ENCODE measurements around the gene MUC4.
A peak's percentile ranks its signal among the peaks of the same experiment; 100 is the strongest.

MUC4 gene

DNA sequence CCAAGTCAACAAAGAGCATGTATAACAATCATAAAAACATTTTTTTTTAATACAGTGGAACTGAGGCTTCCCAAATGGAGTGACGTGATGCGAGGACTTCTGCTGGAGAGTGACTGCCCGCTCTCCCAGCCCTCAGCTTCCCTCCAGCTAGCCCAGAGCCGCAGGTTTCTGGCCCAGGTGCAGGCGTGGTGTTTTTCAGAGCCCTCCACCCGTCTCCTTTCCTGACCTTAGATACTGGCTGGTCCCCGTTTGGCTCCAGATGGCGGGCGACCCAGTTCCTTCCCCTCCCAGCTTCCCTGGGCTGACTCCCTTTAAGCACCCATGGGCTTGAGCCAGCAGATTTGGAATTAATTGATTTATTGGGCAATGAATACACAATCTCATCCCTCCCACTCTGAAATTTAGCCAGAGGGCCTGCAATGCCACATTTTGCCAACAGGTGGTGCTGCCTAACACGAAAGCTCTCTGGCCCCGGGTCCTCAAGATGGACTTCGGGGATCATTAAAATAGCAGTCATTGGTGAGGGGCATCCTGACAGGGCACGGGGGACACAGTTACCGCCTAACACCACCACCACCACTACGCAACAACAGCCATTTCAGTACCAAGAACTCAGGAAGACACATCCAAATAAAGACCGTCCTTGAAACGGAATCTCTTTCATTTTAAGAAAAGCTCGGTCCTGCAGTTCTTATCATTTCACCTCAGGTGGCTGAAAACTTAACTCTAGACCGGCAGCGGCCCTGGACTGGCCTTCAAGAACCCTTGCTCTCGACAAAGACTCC, 47.5 kb upstream of the MUC4 start:
- peak; percentile 59 for ATAC-seq
- TF ChIP-seq OSR1 (CRISPR knock-in tag; IDR thresholded peaks at IDR 0.05) (no peak), ISL1 (CRISPR knock-in tag; IDR thresholded peaks at IDR 0.05) (no peak), SNAI2 (CRISPR knock-in tag; IDR thresholded peaks at IDR 0.05) (no peak), PPARA (CRISPR knock-in tag; IDR thresholded peaks at IDR 0.05; ENCODE audit: borderline replicate concordance) (no peak), ZFP3 (CRISPR knock-in tag; IDR thresholded peaks at IDR 0.05) (no peak)
- TF ChIP-seq, protein P1, sequence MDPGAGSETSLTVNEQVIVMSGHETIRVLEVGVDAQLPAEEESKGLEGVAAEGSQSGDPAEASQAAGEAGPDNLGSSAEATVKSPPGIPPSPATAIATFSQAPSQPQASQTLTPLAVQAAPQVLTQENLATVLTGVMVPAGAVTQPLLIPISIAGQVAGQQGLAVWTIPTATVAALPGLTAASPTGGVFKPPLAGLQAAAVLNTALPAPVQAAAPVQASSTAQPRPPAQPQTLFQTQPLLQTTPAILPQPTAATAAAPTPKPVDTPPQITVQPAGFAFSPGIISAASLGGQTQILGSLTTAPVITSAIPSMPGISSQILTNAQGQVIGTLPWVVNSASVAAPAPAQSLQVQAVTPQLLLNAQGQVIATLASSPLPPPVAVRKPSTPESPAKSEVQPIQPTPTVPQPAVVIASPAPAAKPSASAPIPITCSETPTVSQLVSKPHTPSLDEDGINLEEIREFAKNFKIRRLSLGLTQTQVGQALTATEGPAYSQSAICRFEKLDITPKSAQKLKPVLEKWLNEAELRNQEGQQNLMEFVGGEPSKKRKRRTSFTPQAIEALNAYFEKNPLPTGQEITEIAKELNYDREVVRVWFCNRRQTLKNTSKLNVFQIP (CRISPR knock-in tag; IDR thresholded peaks at IDR 0.05; ENCODE audit: borderline replicate concordance, low read depth): no peak

DNA sequence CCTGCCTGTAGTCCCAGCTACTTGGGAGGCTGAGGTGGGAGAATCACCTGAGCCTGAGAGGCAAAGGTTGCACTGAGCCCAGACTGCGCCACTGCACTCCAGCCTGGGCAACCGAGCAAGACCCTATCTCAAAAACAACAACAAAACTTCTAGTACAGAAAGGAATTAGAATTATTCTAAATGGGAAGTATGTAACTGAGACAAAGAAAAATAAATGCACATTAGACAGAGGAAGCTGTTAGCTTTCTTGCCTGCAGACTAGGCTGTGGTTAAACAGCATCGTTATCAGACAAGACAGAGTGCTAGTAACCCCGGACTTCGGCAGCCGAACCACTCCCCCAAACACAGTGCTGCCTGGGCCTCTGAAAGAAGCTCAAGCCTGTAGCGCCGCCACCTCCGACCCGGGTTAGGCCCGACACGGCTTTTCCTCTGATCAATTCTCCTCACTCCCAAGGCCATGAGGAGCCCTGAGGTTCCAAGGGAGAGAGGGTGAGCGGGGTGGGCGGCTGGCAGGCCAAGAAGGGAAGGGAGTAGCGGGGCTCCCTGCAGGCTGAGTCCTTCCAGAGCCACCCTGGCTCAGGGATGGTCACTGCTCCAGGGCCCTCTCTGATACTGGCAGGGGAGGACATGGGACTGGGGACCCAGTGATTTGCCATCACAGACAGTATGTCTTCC, 44.8 kb upstream of the MUC4 start:
- ATAC-seq: no peak
- TF ChIP-seq RARB (CRISPR knock-in tag; IDR thresholded peaks at IDR 0.05): no peak
- TF ChIP-seq PATZ1 (CRISPR knock-in tag; IDR thresholded peaks at IDR 0.05; ENCODE audit: borderline replicate concordance): no peak
- no peak for TF ChIP-seq ARNTL (CRISPR knock-in tag; IDR thresholded peaks at IDR 0.05; ENCODE audit: borderline replicate concordance, low read depth)
- TF ChIP-seq ISL1 (CRISPR knock-in tag; IDR thresholded peaks at IDR 0.05): no peak
- TF ChIP-seq TOX (CRISPR knock-in tag; IDR thresholded peaks at IDR 0.05; ENCODE audit: borderline replicate concordance): no peak
- TF ChIP-seq ZFP30 (CRISPR knock-in tag; IDR thresholded peaks at IDR 0.05): no peak
- TF ChIP-seq SNAI2 (CRISPR knock-in tag; IDR thresholded peaks at IDR 0.05): no peak
- TF ChIP-seq ZFP3 (CRISPR knock-in tag; IDR thresholded peaks at IDR 0.05): no peak
- no peak for TF ChIP-seq PPARA (CRISPR knock-in tag; IDR thresholded peaks at IDR 0.05; ENCODE audit: borderline replicate concordance)
- TF ChIP-seq TCF4 (CRISPR knock-in tag; IDR thresholded peaks at IDR 0.05; ENCODE audit: borderline replicate concordance): no peak
- no peak for TF ChIP-seq ZNF8 (CRISPR knock-in tag; IDR thresholded peaks at IDR 0.05)
- no peak for TF ChIP-seq OSR1 (CRISPR knock-in tag; IDR thresholded peaks at IDR 0.05)
- no peak for TF ChIP-seq ZNF70 (CRISPR knock-in tag; IDR thresholded peaks at IDR 0.05)
- TF ChIP-seq GLIS3 (CRISPR knock-in tag; IDR thresholded peaks at IDR 0.05): no peak
- TF ChIP-seq, protein P2, sequence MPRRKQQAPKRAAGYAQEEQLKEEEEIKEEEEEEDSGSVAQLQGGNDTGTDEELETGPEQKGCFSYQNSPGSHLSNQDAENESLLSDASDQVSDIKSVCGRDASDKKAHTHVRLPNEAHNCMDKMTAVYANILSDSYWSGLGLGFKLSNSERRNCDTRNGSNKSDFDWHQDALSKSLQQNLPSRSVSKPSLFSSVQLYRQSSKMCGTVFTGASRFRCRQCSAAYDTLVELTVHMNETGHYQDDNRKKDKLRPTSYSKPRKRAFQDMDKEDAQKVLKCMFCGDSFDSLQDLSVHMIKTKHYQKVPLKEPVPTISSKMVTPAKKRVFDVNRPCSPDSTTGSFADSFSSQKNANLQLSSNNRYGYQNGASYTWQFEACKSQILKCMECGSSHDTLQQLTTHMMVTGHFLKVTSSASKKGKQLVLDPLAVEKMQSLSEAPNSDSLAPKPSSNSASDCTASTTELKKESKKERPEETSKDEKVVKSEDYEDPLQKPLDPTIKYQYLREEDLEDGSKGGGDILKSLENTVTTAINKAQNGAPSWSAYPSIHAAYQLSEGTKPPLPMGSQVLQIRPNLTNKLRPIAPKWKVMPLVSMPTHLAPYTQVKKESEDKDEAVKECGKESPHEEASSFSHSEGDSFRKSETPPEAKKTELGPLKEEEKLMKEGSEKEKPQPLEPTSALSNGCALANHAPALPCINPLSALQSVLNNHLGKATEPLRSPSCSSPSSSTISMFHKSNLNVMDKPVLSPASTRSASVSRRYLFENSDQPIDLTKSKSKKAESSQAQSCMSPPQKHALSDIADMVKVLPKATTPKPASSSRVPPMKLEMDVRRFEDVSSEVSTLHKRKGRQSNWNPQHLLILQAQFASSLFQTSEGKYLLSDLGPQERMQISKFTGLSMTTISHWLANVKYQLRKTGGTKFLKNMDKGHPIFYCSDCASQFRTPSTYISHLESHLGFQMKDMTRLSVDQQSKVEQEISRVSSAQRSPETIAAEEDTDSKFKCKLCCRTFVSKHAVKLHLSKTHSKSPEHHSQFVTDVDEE (CRISPR knock-in tag; IDR thresholded peaks at IDR 0.05): no peak
- no peak for TF ChIP-seq CSDC2 (CRISPR knock-in tag; IDR thresholded peaks at IDR 0.05)
- TF ChIP-seq ZNF565 (CRISPR knock-in tag; conservative IDR thresholded peaks at IDR 0.05; ENCODE audit: low read depth): no peak
- TF ChIP-seq ESRRG (CRISPR knock-in tag; IDR thresholded peaks at IDR 0.05): no peak
- TF ChIP-seq, protein P1 (CRISPR knock-in tag; IDR thresholded peaks at IDR 0.05; ENCODE audit: borderline replicate concordance, low read depth): no peak
- TF ChIP-seq ZC3H10 (CRISPR knock-in tag; IDR thresholded peaks at IDR 0.05): no peak
